Hepatocyte (in vitro differentiated cells): ENCODE results near the gene SLC39A11.

Source experiments
- CTCF ChIP-seq: fragments of 200-600 bp; sonication (generic); IDR thresholded peaks from 2 replicates; pipeline ENCODE4 v1.5.1; 2016; ENCODE audit warnings: antibody characterized with exemption, mild to moderate bottlenecking; ENCODE audit not compliant: poor library complexity
- EZH2 ChIP-seq: fragments of 200-600 bp; sonication (generic); IDR thresholded peaks from 2 replicates; pipeline ENCODE4 v1.6.1; 2016; ENCODE audit warnings: antibody characterized with exemption, mild to moderate bottlenecking, borderline replicate concordance
- EZH2phosphoT487 ChIP-seq: fragments of 200-600 bp; sonication (generic); IDR thresholded peaks from one replicate; pipeline ENCODE4 v1.6.1; 2018; ENCODE audit warnings: antibody characterized with exemption, mild to moderate bottlenecking, low read depth, moderate library complexity; ENCODE audit not compliant: unreplicated experiment, severe bottlenecking

GRCh38 chr17:73052923-73053322 lies 39.6 kb downstream of the SLC39A11 start:
- no peak for TF ChIP-seq CTCF
- TF ChIP-seq EZH2phosphoT487, result no peak
- no peak for TF ChIP-seq EZH2
